HepG2 (cell line): ENCODE results near the gene DDIAS. TPM values are rescaled to one million over a fixed set of nuclear protein-coding genes. Genes with fewer than 3 reads are reported as not detected.
A peak's percentile ranks its signal among the peaks of the same experiment; 100 is the strongest.
"Not testable (repeated sequence)": the region's sequence is repeated elsewhere in the genome, so short reads cannot be mapped to it uniquely, and the experiment has no call there.

Experiments used
- ATAC-seq: fragments of 200-7000 bp; cut with Tn5 transposase; 3 replicates; pipeline ENCODE4 v1.9.1; 2020; ENCODE audit warnings: mild to moderate bottlenecking, moderate library complexity
- BruUV-seq: library from RNA; stranded (reverse); fragments of 400-500 nt; replicated peaks from 2 replicates; lab custom pipeline; 2021; lab: Mats Ljungman, UMichigan
- CTCF ChIA-PET: fragments of 300-600 bp; formaldehyde crosslinking; extraction: SDS; loops from one replicate; lab custom pipeline; 2021; ENCODE audit warnings: low total read pairs, inconsistent platforms, low intra/inter-chr PET ratio; lab: Yijun Ruan, JAX
- POLR2A ChIA-PET: fragments of 350-600 bp; sonication (Branson Sonifier 250); formaldehyde crosslinking; loops from one replicate; lab custom pipeline; 2020; ENCODE audit warnings: antibody characterized with exemption, inconsistent platforms; lab: Yijun Ruan, JAX
- DNase-seq: peaks from one replicate; pipeline ENCODE4 v3.0.0-alpha.2; 2015; ENCODE audit warnings: low spot score
- FAIRE-seq: peaks from 3 replicates; lab custom pipeline; 2011; peaks lifted over from hg19 to GRCh38; lab: Jason Lieb, UNC
- H2AFZ ChIP-seq: one replicate; pipeline ENCODE4 v1.6.1; 2011; ENCODE audit warnings: low read length, inconsistent platforms
- H3K27ac ChIP-seq: fragments of 300-600 bp; 3 replicates; pipeline ENCODE4 v1.8.0; 2011; ENCODE audit warnings: mixed run types, mild to moderate bottlenecking, mixed read lengths, low read length, inconsistent platforms; ENCODE audit not compliant: insufficient read depth; ENCODE audit errors: extremely low read length
- H3K27me3 ChIP-seq, 2 experiments: fragments of 200-600 bp in 1 of 2; 2 replicates in 1 of 2; 3 replicates in 1 of 2; pipeline versions ENCODE4 v1.6.0 to v1.8.0; 2011; ENCODE audit warnings: low read length in 2 of 2, mild to moderate bottlenecking in 2 of 2, moderate library complexity in 2 of 2, inconsistent platforms in 1 of 2; ENCODE audit not compliant: insufficient read depth in 2 of 2, control insufficient read depth in 1 of 2
- H3K36me3 ChIP-seq, 2 experiments: fragments of 200-600 bp in 1 of 2; replicated peaks in 1 of 2; 2 replicates in 1 of 2; 3 replicates in 1 of 2; pipeline versions ENCODE4 v1.5.1 to v1.8.0; 2011; ENCODE audit warnings: low read length in 2 of 2, inconsistent platforms in 1 of 2; ENCODE audit not compliant: insufficient read depth in 2 of 2, control insufficient read depth in 1 of 2
- H3K4me1 ChIP-seq: 2 replicates; pipeline ENCODE4 v1.5.1; 2012; ENCODE audit warnings: low read length, inconsistent platforms; ENCODE audit not compliant: insufficient read depth
- H3K4me2 ChIP-seq: 2 replicates; pipeline ENCODE4 v1.6.0; 2011; ENCODE audit warnings: low read depth, low read length, inconsistent platforms
- H3K4me3 ChIP-seq, 3 experiments: fragments of 200-600 bp in 1 of 3; sonication (generic), shearing (Covaris generic) in 1 of 3; replicated peaks in 1 of 3; 2 replicates each; pipeline ENCODE4 v1.5.1; 2011 to 2016; ENCODE audit warnings: low read length in 3 of 3, inconsistent platforms in 2 of 3, low read depth in 2 of 3, mild to moderate bottlenecking in 2 of 3, control low read depth in 1 of 3, mixed read lengths in 1 of 3; ENCODE audit not compliant: insufficient read depth in 1 of 3
- H3K79me2 ChIP-seq: one replicate; pipeline ENCODE4 v1.6.1; 2011; ENCODE audit warnings: low read length, inconsistent platforms; ENCODE audit not compliant: insufficient read depth
- H3K9ac ChIP-seq: 2 replicates; pipeline ENCODE4 v1.6.0; 2011; ENCODE audit warnings: mild to moderate bottlenecking, low read depth, low read length, inconsistent platforms; ENCODE audit not compliant: insufficient read depth
- H3K9me3 ChIP-seq: 2 replicates; pipeline ENCODE4 v1.5.1; 2012; ENCODE audit warnings: mild to moderate bottlenecking, low read length
- H4K20me1 ChIP-seq: 2 replicates; pipeline ENCODE4 v1.6.0; 2011; ENCODE audit warnings: inconsistent platforms, mild to moderate bottlenecking, low read length, moderate library complexity; ENCODE audit not compliant: insufficient read depth
- FOSL2 ChIP-seq: sonication (generic); formaldehyde crosslinking; IDR thresholded peaks from 2 replicates; pipeline ENCODE4 v1.4.0; 2020; ENCODE audit warnings: missing genetic modification reagents
- KAT2B ChIP-seq: fragments of 150-350 bp; IDR thresholded peaks from 2 replicates; pipeline ENCODE4 v1.6.1; 2014; ENCODE audit warnings: low read depth, low read length, borderline replicate concordance
- KAT7 ChIP-seq: IDR thresholded peaks from 2 replicates; pipeline ENCODE4 v1.6.1; 2018; ENCODE audit warnings: borderline replicate concordance, missing compliant biosample characterization
- MLLT10 ChIP-seq: sonication (generic); formaldehyde crosslinking; IDR thresholded peaks from 2 replicates; pipeline ENCODE4 v1.4.0; 2020; ENCODE audit warnings: missing genetic modification reagents
- MNT ChIP-seq: fragments of 450-650 bp; IDR thresholded peaks from 2 replicates; pipeline ENCODE4 v1.6.1; 2016
- SIX4 ChIP-seq: sonication (generic); formaldehyde crosslinking; IDR thresholded peaks from 2 replicates; pipeline ENCODE4 v1.4.0; 2020; ENCODE audit warnings: missing genetic modification reagents
- SMAD9 ChIP-seq: sonication (generic); formaldehyde crosslinking; IDR thresholded peaks from 2 replicates; pipeline ENCODE4 v1.5.1; 2020; ENCODE audit warnings: mild to moderate bottlenecking, missing genetic modification reagents
- SOX5 ChIP-seq: IDR thresholded peaks from 2 replicates; pipeline ENCODE4 v1.6.1; 2016; ENCODE audit warnings: borderline replicate concordance
- SRSF4 ChIP-seq: fragments of 200-400 bp; formaldehyde crosslinking; IDR thresholded peaks from one replicate; pipeline ENCODE4 v1.6.1; 2018; ENCODE audit warnings: mild to moderate bottlenecking, low read depth, low read length, moderate library complexity; ENCODE audit not compliant: poor library complexity, severe bottlenecking
- ZC3H13 ChIP-seq: sonication (generic); formaldehyde crosslinking; IDR thresholded peaks from 2 replicates; pipeline ENCODE4 v1.8.1; 2023; ENCODE audit warnings: mild to moderate bottlenecking, missing genetic modification reagents, moderate library complexity
- ZEB1 ChIP-seq: IDR thresholded peaks from 2 replicates; pipeline ENCODE4 v1.6.1; 2012; ENCODE audit warnings: mild to moderate bottlenecking, low read depth, inconsistent platforms; ENCODE audit not compliant: insufficient replicate concordance
- ZMAT5 ChIP-seq: sonication (generic); formaldehyde crosslinking; IDR thresholded peaks from 2 replicates; pipeline ENCODE4 v1.5.0; 2020; ENCODE audit warnings: mild to moderate bottlenecking, low read depth, missing genetic modification reagents, borderline replicate concordance
- ZNF569 ChIP-seq: sonication (generic); formaldehyde crosslinking; IDR thresholded peaks from 2 replicates; pipeline ENCODE4 v1.5.0; 2020; ENCODE audit warnings: mild to moderate bottlenecking, missing genetic modification reagents, moderate library complexity, borderline replicate concordance
- WGBS: methylation state at CpG from one replicate; pipeline ENCODE4 v1.1.6; 2017; ENCODE audit warnings: low lambda C conversion rate; 5-methylcytosine and 5-hydroxymethylcytosine counted together
- in situ Hi-C: cut with HindIII; loops from 2 replicates; pipeline ENCODE4 v1.10.0; 2017; ENCODE audit warnings: low pct_unique_long_range_greater_than_20kb; ENCODE audit not compliant: extremely low pct_ligation_motif_present
- intact Hi-C: fragments of 100-400 bp; cut with micrococcal nuclease; formaldehyde crosslinking; loops from one replicate; pipeline ENCODE4 v1.10.0; 2022; ENCODE audit not compliant: unreplicated experiment
- polyA plus RNA-seq, 8 experiments: library from polyadenylated mRNA; depleted of rRNA in 3 of 8; stranded (reverse) in 7 of 8; unstranded in 1 of 8; fragments of >200 nt; fragmentation: Illumina TruSeq in 4 of 8; extraction: Trizol in 4 of 8; gene quantifications; 2 replicates each; pipeline versions ENCODE4 v1.2.1 to v1.2.3, GENCODE V29; 2011 to 2016; ENCODE audit warnings: low read depth in 4 of 8, missing spikeins in 1 of 8, mixed read lengths in 1 of 8; ENCODE audit not compliant: insufficient read depth in 1 of 8
- total RNA-seq, 5 experiments: library from RNA; depleted of rRNA; stranded (reverse); fragments of >200 nt; fragmentation: Illumina TruSeq; extraction: Trizol; gene quantifications; 2 replicates each; pipeline ENCODE4 v1.2.3, GENCODE V29; 2016; ENCODE audit warnings: low read depth in 1 of 5

DDIAS gene
- total and polyA plus RNA-seq, 2 of the 13 experiments (the other 11 are each of a cell fraction or from before 2014, with no cell fraction given): 3.5 to 13.0 TPM

DNA sequence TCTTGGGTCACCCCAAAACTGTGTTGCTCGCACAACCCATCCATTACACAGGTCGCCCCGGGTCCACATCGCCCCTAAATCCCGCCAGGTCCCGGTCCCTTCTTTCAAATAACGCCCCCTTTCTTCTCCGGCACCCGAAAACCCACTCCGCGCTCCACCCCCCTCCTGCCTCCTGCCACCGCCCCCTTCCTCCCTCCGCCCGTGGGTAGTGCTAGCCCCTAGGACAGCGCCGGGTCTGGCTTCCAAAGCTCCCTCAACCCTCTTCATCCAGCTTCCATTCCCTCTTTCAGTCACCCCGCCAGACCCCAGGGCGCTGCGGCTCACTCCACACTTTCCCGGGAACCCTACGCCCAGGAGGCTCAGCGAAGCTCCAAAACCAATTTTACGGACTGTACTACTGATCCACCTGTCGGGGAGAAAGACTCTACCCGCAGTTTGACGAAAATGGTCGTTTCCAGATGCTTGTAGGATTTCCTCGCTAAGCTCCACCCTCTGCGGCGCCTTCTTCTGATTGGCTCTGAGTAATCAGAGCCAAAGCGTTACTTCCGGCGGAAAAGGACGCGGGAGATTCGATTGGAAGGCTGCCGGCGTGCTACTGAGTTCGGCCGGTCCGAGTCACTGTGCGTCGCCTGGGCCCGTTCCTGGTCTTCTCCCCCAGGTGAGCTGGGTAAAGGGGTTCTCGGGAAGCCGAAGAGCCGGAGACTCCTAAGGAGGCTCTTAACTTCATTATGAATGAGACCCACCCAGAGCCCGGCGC, at the start of gene DDIAS (continued):
- no peak for TF ChIP-seq KAT7 (CRISPR knock-in tag)
- no peak for TF ChIP-seq ZC3H13 (CRISPR knock-in tag)
- TF ChIP-seq SOX5 (CRISPR knock-in tag): peak; percentile 28; the same call in 1 of the 2 replicates
- peak; percentile 55 for TF ChIP-seq MNT
- TF ChIP-seq FOSL2 (CRISPR knock-in tag): peak; percentile 51
- no peak for TF ChIP-seq SRSF4
- TF ChIP-seq ZMAT5 (CRISPR knock-in tag): no peak

DNA sequence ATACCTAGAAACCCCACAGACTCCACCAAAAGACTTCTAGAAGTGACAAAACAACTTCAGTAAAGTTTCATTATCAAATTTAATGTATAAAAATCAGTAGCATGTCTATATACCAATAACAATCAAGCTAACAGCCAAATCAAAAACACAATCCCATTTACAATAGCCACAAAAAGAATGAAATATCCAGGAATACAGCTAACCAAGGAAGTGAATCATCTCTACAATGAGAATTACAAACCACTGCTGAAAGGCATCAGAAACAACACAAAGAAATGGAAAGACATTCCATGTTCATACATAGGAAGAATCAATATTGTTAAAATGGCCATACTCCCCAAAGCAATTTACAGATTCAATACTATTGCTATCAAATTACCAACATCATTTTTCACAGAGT, 47.3 kb upstream of the DDIAS start:
- TF ChIP-seq ZNF569 (CRISPR knock-in tag) (no peak), KAT2B (no peak), SMAD9 (CRISPR knock-in tag) (no peak), MLLT10 (CRISPR knock-in tag) (no peak), SIX4 (no peak), ZEB1 (no peak)
- intact Hi-C loops (no loop called here), in situ Hi-C loops (loop anchor here (25.0 kb wide), 1 partner anchor 958 kb away; no protein-coding TSS in a partner anchor)
- no peaks in the 10 kb centered on the region for H3K79me2 ChIP-seq
- no peak for FAIRE-seq
- DNase-seq: no peak
- POLR2A ChIA-PET: no interaction called here
- no peak overlapping the region for H2AFZ ChIP-seq
- BruUV-seq: no TSS peak
- no peaks in the 10 kb centered on the region; the same call in 1 of the 2 replicates for H4K20me1 ChIP-seq
- H3K27ac ChIP-seq: no peak overlapping the region
- CTCF ChIA-PET: no interaction called here
- no peak overlapping the region for H3K4me3 ChIP-seq
- H3K9ac ChIP-seq: no peak overlapping the region
- peaks cover 0 to 2% of the 10 kb centered on the region in 2 experiments; a peak in 3 of 5 replicates for H3K36me3 ChIP-seq
- H3K4me1 ChIP-seq: no peaks in the 10 kb centered on the region
- H3K4me2 ChIP-seq: no peak overlapping the region
- H3K27me3 ChIP-seq: no peaks in the 10 kb centered on the region
- ATAC-seq: no peak
- H3K9me3 ChIP-seq: no peaks in the 10 kb centered on the region

GRCh38 chr11:82854916-82855315, 46.6 kb upstream of the DDIAS start:
- H3K79me2 ChIP-seq, intact Hi-C loops, ATAC-seq, POLR2A ChIA-PET, H3K27me3 ChIP-seq, DNase-seq, CTCF ChIA-PET, H3K4me2 ChIP-seq, H3K4me1 ChIP-seq, H3K4me3 ChIP-seq, BruUV-seq, H2AFZ ChIP-seq, FAIRE-seq, H3K27ac ChIP-seq, H3K36me3 ChIP-seq, H3K9ac ChIP-seq, H3K9me3 ChIP-seq, H4K20me1 ChIP-seq: not testable (repeated sequence)
- WGBS: 100% methylated on average over 1 of the region's 1 CpG
- in situ Hi-C loops: loop anchor here (25.0 kb wide), 1 partner anchor 957 kb away; no protein-coding TSS in a partner anchor
